Endothelial cell (in vitro differentiated cells): ENCODE data around the gene FKBP15. TPM values are rescaled to one million over a fixed set of nuclear protein-coding genes. Genes with fewer than 3 reads are reported as not detected.
"Not testable (repeated sequence)": the region's sequence is repeated elsewhere in the genome, so short reads cannot be mapped to it uniquely, and the experiment has no call there.

Experiments
- DNase-seq: peaks from one replicate; pipeline ENCODE4 v3.0.0; 2021; ENCODE audit warnings: low spot score
- H3K27ac Mint-ChIP-seq: one replicate; pipeline ENCODE4 v1.8.0; 2021; ENCODE audit warnings: mixed read lengths, inconsistent platforms; ENCODE audit not compliant: unreplicated experiment
- H3K27me3 Mint-ChIP-seq: one replicate; pipeline ENCODE4 v1.8.0; 2021; ENCODE audit warnings: mild to moderate bottlenecking, moderate library complexity, mixed read lengths, inconsistent platforms; ENCODE audit not compliant: unreplicated experiment
- H3K36me3 Mint-ChIP-seq: one replicate; pipeline ENCODE4 v1.8.0; 2021; ENCODE audit warnings: mild to moderate bottlenecking, low read depth, mixed read lengths, inconsistent platforms; ENCODE audit not compliant: unreplicated experiment
- H3K4me1 Mint-ChIP-seq: one replicate; pipeline ENCODE4 v1.8.0; 2021; ENCODE audit warnings: mild to moderate bottlenecking, mixed read lengths, inconsistent platforms; ENCODE audit not compliant: unreplicated experiment
- H3K4me3 Mint-ChIP-seq: one replicate; pipeline ENCODE4 v1.8.0; 2021; ENCODE audit warnings: mild to moderate bottlenecking, mixed read lengths, inconsistent platforms; ENCODE audit not compliant: unreplicated experiment
- H3K9me3 Mint-ChIP-seq: one replicate; pipeline ENCODE4 v1.8.0; 2021; ENCODE audit warnings: mixed read lengths, inconsistent platforms; ENCODE audit not compliant: unreplicated experiment
- CTCF ChIP-seq: fragments of 200-600 bp; sonication (generic); IDR thresholded peaks from one replicate; pipeline ENCODE4 v1.5.0; 2021; ENCODE audit warnings: antibody characterized with exemption; ENCODE audit not compliant: unreplicated experiment
- total RNA-seq: library from RNA; stranded (reverse); fragmentation: NEBNext Ultra II Directional; extraction: Animal tissue kit (Norgen Biotek cat#: 25700); gene quantifications from one replicate; pipeline ENCODE4 v1.2.1, GENCODE V29; 2021; ENCODE audit not compliant: unreplicated experiment

FKBP15 gene
- total RNA-seq, 1 donor from 2014 or later, result 30.2 TPM

- DNase-seq, result no peak
- Mint-ChIP-seq H3K36me3 (no peaks in the 10 kb centered on the region), H3K9me3 (no peaks in the 10 kb centered on the region), H3K27me3 (peaks cover 1% of the 10 kb centered on the region), H3K27ac (no peak overlapping the region), H3K4me3 (no peak overlapping the region), H3K4me1 (no peaks in the 10 kb centered on the region)
- TF ChIP-seq CTCF, result no peak
Observed at GRCh38 chr9:113125386-113126035, 95.6 kb downstream of the FKBP15 start.

GRCh38 chr9:113118829-113119228 is 102.2 kb downstream of the FKBP15 start:
- not testable (repeated sequence) for H3K4me1 Mint-ChIP-seq, H3K4me3 Mint-ChIP-seq, H3K9me3 Mint-ChIP-seq, H3K27ac Mint-ChIP-seq, DNase-seq, H3K36me3 Mint-ChIP-seq, H3K27me3 Mint-ChIP-seq

Other genes with a start within 250 kb of the FKBP15 start
- 6.1 TPM for gene ZNF883, start 209.1 kb downstream of the FKBP15 start, total RNA-seq
- gene ZFP37, start 164.6 kb downstream of the FKBP15 start, total RNA-seq, result 4.2 TPM
- gene SLC31A2, start 70.3 kb downstream of the FKBP15 start, total RNA-seq, result 2.1 TPM
- 23.2 TPM for gene SLC31A1, start 267 bp upstream of the FKBP15 start, total RNA-seq
- gene CDC26, start 54.3 kb upstream of the FKBP15 start, total RNA-seq, result 27.0 TPM
- 20.5 TPM for gene PRPF4, start 54.4 kb upstream of the FKBP15 start, total RNA-seq
- gene RNF183, start 82.1 kb upstream of the FKBP15 start, total RNA-seq, result not detected
- gene WDR31, start 119.0 kb upstream of the FKBP15 start, total RNA-seq, result 0.95 TPM
- gene BSPRY, start 128.3 kb upstream of the FKBP15 start, total RNA-seq, result 0.15 TPM
- gene HDHD3, start 155.7 kb upstream of the FKBP15 start, total RNA-seq, result 8.4 TPM
- gene ALAD, start 180.0 kb upstream of the FKBP15 start, total RNA-seq, result 19.3 TPM
- gene POLE3, start 189.4 kb upstream of the FKBP15 start, total RNA-seq, result 28.7 TPM
- gene C9orf43, start 189.5 kb upstream of the FKBP15 start, total RNA-seq, result 0.92 TPM
- gene RGS3, start 242.4 kb upstream of the FKBP15 start, total RNA-seq, result 474 TPM